B cell (primary cell): ENCODE data around the gene ORC5.

Experiments
- CTCF ChIP-seq: fragments of 200-600 bp; IDR thresholded peaks from one replicate; pipeline ENCODE4 v1.8.0; 2022; ENCODE audit warnings: antibody characterized with exemption, mild to moderate bottlenecking
- EZH2 ChIP-seq: IDR thresholded peaks from 2 replicates; pipeline ENCODE4 v1.6.1; 2012; ENCODE audit warnings: borderline replicate concordance, low read depth, mild to moderate bottlenecking, moderate library complexity, low read length; ENCODE audit not compliant: insufficient read depth, poor library complexity, severe bottlenecking

- TF ChIP-seq CTCF (no peak), EZH2 (no peak)
Observed at GRCh38 chr7:104149822-104150221, 58.0 kb downstream of the ORC5 start.
